ENCODE measurements around the gene WDR4. TPM values are rescaled to one million over a fixed set of nuclear protein-coding genes. Genes with fewer than 3 reads are reported as not detected.
"Not testable (repeated sequence)": the region's sequence is repeated elsewhere in the genome, so short reads cannot be mapped to it uniquely, and the experiment has no call there.

WDR4 gene
- total RNA-seq, 1 donor from 2014 or later = 18.4 TPM

GRCh38 chr21:42887326-42887725, 8.0 kb upstream of the WDR4 start:
- Histone ChIP-seq H3K27me3 (no peaks in the 10 kb centered on the region), H3K9me3 (no peaks in the 10 kb centered on the region), H3K4me3 (no peak overlapping the region), H3K4me1 (no peaks in the 10 kb centered on the region), H3K36me3 (no peaks in the 10 kb centered on the region), H3K27ac (no peak overlapping the region)
- DNase-seq = no peak
- intact Hi-C loops (cut with DNase I) = no loop called here
- no peak for TF ChIP-seq CTCF (IDR thresholded peaks at IDR 0.05)
- peak; percentile 83 for ATAC-seq

GRCh38 chr21:42883921-42884320, 4.6 kb upstream of the WDR4 start:
- Histone ChIP-seq H3K4me3 (no peak overlapping the region), H3K27me3 (no peaks in the 10 kb centered on the region), H3K36me3 (no peaks in the 10 kb centered on the region), H3K27ac (no peak overlapping the region), H3K9me3 (no peaks in the 10 kb centered on the region), H3K4me1 (peaks cover 5% of the 10 kb centered on the region)
- intact Hi-C loops (cut with DNase I) = no loop called here
- no peak for TF ChIP-seq CTCF (IDR thresholded peaks at IDR 0.05)
- ATAC-seq (no peak), DNase-seq (no peak)

- DNase-seq = no peak
Observed at GRCh38 chr21:42880352-42880751, 1.0 kb upstream of the WDR4 start.

GRCh38 chr21:42878678-42878992, 704 bp downstream of the WDR4 start:
- DNase-seq (no peak), ATAC-seq (peak; percentile 43)
- Histone ChIP-seq H3K9me3 (no peaks in the 10 kb centered on the region), H3K4me1 (peaks cover 12% of the 10 kb centered on the region), H3K4me3 (peak overlapping the region; percentile 95), H3K36me3 (peaks cover 28% of the 10 kb centered on the region), H3K27me3 (no peaks in the 10 kb centered on the region), H3K27ac (peak overlapping the region; percentile 92)
- intact Hi-C loops (cut with DNase I) = no loop called here
- TF ChIP-seq CTCF (IDR thresholded peaks at IDR 0.05) = no peak

More at GRCh38 chr21:42880352-42880751, 1.0 kb upstream of the WDR4 start:
- Histone ChIP-seq H3K4me3 (peak overlapping the region; percentile 95), H3K4me1 (peaks cover 12% of the 10 kb centered on the region), H3K9me3 (no peaks in the 10 kb centered on the region), H3K27me3 (no peaks in the 10 kb centered on the region), H3K36me3 (peaks cover 12% of the 10 kb centered on the region), H3K27ac (no peak overlapping the region)
- no peak for ATAC-seq
- TF ChIP-seq CTCF (IDR thresholded peaks at IDR 0.05) = no peak
- intact Hi-C loops (cut with DNase I) = no loop called here

- H3K27ac ChIP-seq; DNase-seq; intact Hi-C loops (cut with DNase I); H3K4me3 ChIP-seq; ATAC-seq; H3K9me3 ChIP-seq; H3K27me3 ChIP-seq: not testable (repeated sequence)
- Histone ChIP-seq H3K4me1 (peaks cover 12% of the 10 kb centered on the region), H3K36me3 (peaks cover 56% of the 10 kb centered on the region)
Observed at GRCh38 chr21:42875811-42876210, 3.5 kb downstream of the WDR4 start.

- H3K27me3 ChIP-seq = no peaks in the 10 kb centered on the region
- peaks cover 2% of the 10 kb centered on the region for H3K4me1 ChIP-seq
- intact Hi-C loops (cut with DNase I) = no loop called here
- H3K27ac ChIP-seq = no peak overlapping the region
- DNase-seq (peak; percentile 33), ATAC-seq (peak; percentile 20)
- TF ChIP-seq CTCF (IDR thresholded peaks at IDR 0.05) = no peak
- no peaks in the 10 kb centered on the region for H3K9me3 ChIP-seq
- no peak overlapping the region for H3K4me3 ChIP-seq
- peaks cover 83% of the 10 kb centered on the region for H3K36me3 ChIP-seq
Observed at GRCh38 chr21:42873096-42873495, 6.2 kb downstream of the WDR4 start.
